ENCODE data around the gene CLSTN3.

Gene CLSTN3

GRCh38 chr12:7129872-7130691 is at the start of gene CLSTN3:
Gene CLSTN3 (plus strand): TSS chr12:7130371. CDS start chr12:7130649, 278 bp downstream.
- DNase-seq: peak; percentile 28

DNA sequence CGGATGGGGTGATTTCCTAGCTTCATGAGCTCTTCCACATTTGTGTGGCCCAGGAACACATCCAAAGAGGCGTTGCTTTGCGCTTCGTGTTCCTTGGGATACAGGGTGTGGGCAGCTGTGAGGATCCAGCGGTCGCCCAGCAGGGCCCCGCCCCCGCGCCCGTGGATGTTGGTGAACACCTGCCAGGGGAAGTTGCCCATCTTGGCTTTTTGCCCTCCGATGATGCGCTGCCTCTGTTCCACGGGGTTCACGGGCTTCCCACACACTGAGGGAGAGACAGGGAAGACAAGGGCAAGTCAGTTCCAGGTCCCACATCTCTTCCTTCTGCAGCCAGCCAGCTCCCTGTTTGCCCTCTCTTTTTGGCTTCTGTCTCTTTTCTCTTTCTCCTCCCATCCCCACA is 49.1 kb upstream of the CLSTN3 start:
- no peak for DNase-seq

DNA sequence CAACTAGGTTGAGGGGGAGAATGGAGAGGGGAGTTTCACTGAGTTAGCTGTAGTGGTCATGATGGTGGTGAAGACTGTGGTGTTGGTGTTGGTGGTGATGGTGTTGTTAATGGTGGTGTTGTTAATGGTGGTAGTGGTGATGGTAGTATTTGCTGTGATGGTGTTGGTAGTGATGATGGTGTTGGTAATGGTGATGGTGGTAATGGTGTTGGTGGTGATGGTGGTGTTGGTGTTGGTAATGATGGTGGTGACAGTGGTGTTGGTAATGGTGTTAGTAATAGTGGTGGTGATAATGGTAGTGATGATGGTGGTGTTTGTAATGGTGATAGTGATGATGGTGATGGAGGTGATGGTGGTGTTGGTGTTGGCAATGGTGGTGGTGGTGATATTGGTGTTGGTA is 47.0 kb upstream of the CLSTN3 start:
- DNase-seq: no peak

GRCh38 chr12:7089196-7089871 is 40.8 kb upstream of the CLSTN3 start:
- DNase-seq: no peak

- no peak for DNase-seq
Observed at GRCh38 chr12:7090222-7090998, 39.8 kb upstream of the CLSTN3 start.

DNA sequence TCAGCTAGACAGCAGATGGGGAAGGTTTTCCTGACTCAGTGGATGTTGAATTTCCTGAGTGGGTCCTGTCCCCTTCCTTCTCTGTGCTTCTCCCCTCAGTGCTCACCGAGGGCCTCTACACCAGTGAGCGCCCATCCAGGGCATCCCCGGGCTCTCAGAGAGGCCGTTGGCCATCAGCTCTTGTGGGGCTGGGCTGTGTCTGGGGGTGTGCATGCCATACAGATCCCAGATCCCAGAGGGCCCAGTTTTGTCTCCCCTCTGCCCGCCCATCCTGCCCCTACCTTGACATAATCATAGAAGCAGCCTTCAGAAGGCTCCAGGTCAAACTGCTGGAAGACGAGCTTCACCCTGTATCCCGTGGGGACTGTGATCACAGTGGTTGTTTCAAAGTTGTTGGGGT is 39.0 kb upstream of the CLSTN3 start:
- DNase-seq: no peak

- no peak for DNase-seq
Observed at GRCh38 chr12:7091660-7092228, 38.4 kb upstream of the CLSTN3 start.

GRCh38 chr12:7092229-7092985 is 37.8 kb upstream of the CLSTN3 start, which contains the start of gene C1R:
Gene C1R (minus strand): TSS chr12:7092445. CDS start chr12:7092388, 57 bp downstream.
- DNase-seq: peak; percentile 16

- DNase-seq: no peak
Observed at GRCh38 chr12:7092986-7093460, 37.1 kb upstream of the CLSTN3 start.

DNA sequence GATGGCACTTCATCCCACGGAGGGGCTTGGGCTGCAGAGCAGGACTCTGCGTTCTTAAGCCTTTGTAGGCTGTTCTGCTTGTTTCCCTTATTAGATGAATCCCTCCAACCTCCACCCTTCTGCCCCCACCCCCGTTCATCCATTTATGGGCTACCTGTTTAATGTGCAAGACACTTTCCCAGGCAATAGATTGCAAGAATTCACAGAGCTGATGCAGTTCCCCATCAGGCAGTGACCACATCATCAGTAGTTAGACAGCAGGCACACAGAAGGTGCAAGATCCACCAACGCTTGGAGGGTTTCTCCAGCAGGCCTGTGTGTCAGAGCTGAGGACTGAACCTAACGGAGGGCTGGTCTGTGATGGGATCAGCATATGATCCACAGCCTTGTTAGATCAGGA is 36.7 kb upstream of the CLSTN3 start:
- DNase-seq: no peak

- no peak for DNase-seq
Observed at GRCh38 chr12:7093892-7094291, 36.3 kb upstream of the CLSTN3 start.

- no peak for DNase-seq
Observed at GRCh38 chr12:7096006-7096932, 33.9 kb upstream of the CLSTN3 start.

DNA sequence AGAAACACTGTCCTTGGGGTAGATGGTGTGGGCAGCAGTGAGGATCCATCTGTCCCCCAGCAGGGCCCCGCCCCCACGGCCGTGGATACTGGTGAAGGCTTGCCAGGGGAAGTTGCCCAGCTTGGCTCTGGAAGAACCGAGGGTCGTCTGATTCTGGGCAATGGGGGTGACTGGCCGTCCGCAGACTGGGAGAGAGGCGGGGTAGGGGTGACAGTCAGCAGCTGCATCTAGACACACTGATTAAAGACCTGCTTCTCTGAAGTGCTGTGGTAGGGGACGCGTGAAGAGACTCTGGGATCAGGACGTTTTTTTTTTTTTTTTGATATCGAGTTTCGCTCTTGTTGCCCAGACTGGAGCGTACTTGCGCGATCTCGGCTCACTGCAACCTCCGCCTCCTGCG is 33.2 kb upstream of the CLSTN3 start:
- no peak for DNase-seq

DNA sequence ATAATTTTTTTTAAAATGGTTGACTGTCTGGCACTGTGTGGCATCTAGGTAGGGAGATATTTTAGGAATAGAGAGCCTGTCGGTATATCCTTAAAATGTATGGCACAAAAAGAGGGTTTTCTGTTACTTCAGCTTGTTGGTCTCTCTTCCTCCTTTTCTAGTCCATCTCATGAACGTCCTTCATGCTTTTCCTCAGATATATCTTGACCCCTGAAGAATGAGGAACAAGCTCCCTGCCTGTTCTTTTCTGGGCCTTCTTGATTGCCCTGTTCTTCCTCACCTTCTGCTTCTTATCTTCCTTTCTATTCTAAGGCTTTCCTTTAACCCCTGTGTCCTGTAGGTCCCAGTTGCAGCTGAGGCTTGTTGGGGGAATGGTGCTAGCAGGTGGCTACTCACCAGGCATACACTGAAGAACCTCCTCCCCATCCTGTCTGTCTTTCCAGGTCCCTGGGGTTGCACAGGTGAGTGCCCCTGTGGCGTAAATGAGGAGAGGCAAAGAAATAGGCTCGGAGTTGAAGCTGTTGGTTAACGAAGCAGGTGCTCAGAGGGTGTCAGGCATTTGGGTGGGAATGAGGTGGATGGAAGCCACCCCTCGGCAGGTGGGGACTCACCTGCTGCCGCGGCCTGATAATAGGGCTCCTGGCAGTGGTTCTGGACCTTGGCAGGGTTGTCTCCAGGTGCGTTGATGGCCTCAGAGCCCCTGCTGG is 30.7 kb upstream of the CLSTN3 start:
- DNase-seq: peak; percentile 81

GRCh38 chr12:7100239-7100638 is 29.9 kb upstream of the CLSTN3 start:
- no peak for DNase-seq

DNA sequence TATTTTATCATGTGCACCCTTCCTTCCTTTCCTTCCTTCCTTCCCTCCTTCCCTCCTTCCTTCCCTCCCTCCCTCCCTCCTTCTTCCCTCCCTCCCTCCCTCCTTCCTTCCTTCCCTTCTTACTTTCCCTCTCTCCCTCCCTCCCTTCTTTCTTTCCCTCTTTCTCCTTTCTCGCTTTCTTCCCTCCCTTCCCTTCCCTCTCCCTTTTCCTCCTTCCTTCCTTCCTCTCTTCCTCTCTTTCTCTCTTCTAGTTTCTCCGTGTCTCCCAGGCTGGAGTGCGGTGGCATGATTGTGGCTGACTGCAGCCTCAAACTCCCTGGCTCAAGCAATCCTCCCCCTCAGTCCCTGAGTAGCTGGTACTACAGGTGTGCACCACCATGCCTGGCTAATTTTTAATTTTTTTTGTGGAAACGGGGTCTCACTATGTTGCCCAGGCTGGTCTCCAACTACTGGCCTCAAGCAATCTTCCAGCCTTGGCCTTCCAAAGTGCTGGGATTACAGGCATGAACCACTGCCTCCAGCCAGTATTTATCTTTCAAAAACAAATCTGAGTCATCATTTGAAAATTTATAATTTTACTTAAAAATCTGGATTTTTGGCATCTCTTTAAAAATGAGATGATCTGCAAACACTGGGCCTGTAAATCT is 29.0 kb upstream of the CLSTN3 start:
- no peak for DNase-seq

- no peak for DNase-seq
Observed at GRCh38 chr12:7101694-7102131, 28.5 kb upstream of the CLSTN3 start.

- no peak for DNase-seq
Observed at GRCh38 chr12:7102582-7102981, 27.6 kb upstream of the CLSTN3 start.

DNA sequence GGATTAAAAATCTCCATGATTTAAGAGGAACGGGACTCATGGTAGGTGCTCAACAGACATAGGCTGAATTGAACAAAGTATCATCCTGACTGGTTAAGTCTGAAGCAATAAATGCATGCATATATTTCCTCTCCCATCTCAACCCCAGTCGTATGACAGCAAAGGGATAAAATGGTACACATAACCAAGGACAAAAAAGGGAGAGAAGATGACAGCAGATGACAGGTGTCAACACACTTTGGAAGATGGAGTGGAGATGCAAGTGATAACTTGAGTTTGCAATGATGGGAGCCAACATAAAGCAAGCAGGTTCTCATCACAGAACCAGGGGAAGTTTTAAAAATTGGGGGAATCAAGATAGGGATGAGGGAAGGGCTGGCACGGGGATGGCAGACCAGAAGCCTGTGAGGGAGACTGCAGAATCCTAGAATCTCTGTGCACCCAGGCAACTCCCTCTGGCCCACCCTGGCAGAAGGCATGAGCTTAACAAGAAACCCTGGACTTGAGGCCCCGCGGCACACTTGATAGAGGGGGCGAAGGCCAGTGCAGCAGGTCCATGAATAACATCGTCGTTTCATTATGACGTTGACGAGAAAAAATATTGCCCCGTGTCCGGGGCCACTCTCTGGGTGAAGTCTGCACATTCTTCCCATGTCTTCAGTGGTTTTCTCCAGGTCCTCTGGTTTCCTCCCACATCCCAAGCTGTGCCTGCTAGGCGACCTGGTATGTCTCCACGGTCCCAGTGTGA is 26.2 kb upstream of the CLSTN3 start:
- no peak for DNase-seq

All from MV-4-11 (cell line).